Measurements from ENCODE around the gene COG5. TPM values are rescaled to one million over a fixed set of nuclear protein-coding genes. Genes with fewer than 3 reads are reported as not detected.

COG5 gene
- total and polyA plus RNA-seq, 2 of the 8 experiments (the other 6 are each of a cell fraction or from before 2014, with no cell fraction given) = 10.5 to 28.1 TPM

- Histone ChIP-seq H3K36me3 (ENCODE audit: control insufficient read depth in 2 of 4, insufficient read depth in 4 of 4, low read length in 3 of 4) (peaks cover 8 to 19% (median 18%) of the 10 kb centered on the region in 4 experiments; a peak in 7 of 8 replicates), H4K20me1 (replicated peaks in 1 of 2; ENCODE audit: control insufficient read depth in 1 of 2, insufficient read depth in 2 of 2, low read length in 2 of 2) (peaks cover 0 to 3% of the 10 kb centered on the region in 2 experiments), H3K4ac (replicated peaks; ENCODE audit: insufficient read length, low read depth, low read length) (no peak overlapping the region), H3K79me1 (ENCODE audit: low read depth, low read length) (no peaks in the 10 kb centered on the region; the same call in 1 of the 2 replicates), H3K56ac (replicated peaks; ENCODE audit: insufficient read length, low read depth, low read length) (no peak overlapping the region), H3K4me2 (ENCODE audit: insufficient read depth in 1 of 2, low read depth in 2 of 2, low read length in 2 of 2) (no peak overlapping the region), H4K8ac (ENCODE audit: extremely low read depth, insufficient read depth, low read length) (no peak overlapping the region), H3K4me1 (replicated peaks in 1 of 4; ENCODE audit: control insufficient read depth in 3 of 4, insufficient read depth in 4 of 4, low read length in 3 of 4) (no peaks in the 10 kb centered on the region), H3K9ac (replicated peaks in 1 of 4; ENCODE audit: extremely low read depth in 1 of 4, low read depth in 3 of 4, low read length in 3 of 4) (no peak overlapping the region), H3K27me3 (replicated peaks in 1 of 4; ENCODE audit: control insufficient read depth in 3 of 4, extremely low read depth in 1 of 4, insufficient read depth in 3 of 4, low read length in 3 of 4) (no peaks in the 10 kb centered on the region), H3K4me3 (ENCODE audit: extremely low read depth in 1 of 4, insufficient read depth in 2 of 4, low read depth in 3 of 4, low read length in 4 of 4) (no peak overlapping the region), H2AK5ac (ENCODE audit: low read depth, low read length) (no peak overlapping the region), H2AFZ (ENCODE audit: low read length) (no peak overlapping the region), H2BK12ac (ENCODE audit: low read depth, low read length) (no peak overlapping the region), H2BK5ac (ENCODE audit: low read depth, low read length) (no peak overlapping the region), H3K14ac (ENCODE audit: insufficient read length) (no peak overlapping the region), H3K79me2 (ENCODE audit: control insufficient read depth in 1 of 2, insufficient read depth in 2 of 2, low read length in 2 of 2) (peaks cover 0 to 30% of the 10 kb centered on the region in 2 experiments; a peak in 2 of 4 replicates), H3K27ac (ENCODE audit: low read depth, low read length) (no peak overlapping the region), H4K91ac (replicated peaks; ENCODE audit: insufficient read length, low read length) (no peak overlapping the region), H3K23ac (ENCODE audit: insufficient read length) (no peak overlapping the region), H3K9me3 (ENCODE audit: insufficient read depth in 2 of 2, low read depth in 1 of 2, low read length in 1 of 2) (no peaks in the 10 kb centered on the region), H3K23me2 (ENCODE audit: low read depth, low read length) (no peaks in the 10 kb centered on the region), H2BK120ac (replicated peaks; ENCODE audit: low read depth, low read length) (no peak overlapping the region), H3K18ac (ENCODE audit: extremely low read depth, low read length) (no peak overlapping the region), H2BK15ac (ENCODE audit: low read length) (no peak overlapping the region), H2BK20ac (ENCODE audit: low read length) (no peak overlapping the region), H4K5ac (ENCODE audit: insufficient read length, low read depth, low read length) (no peak overlapping the region)
- ChIA-PET CTCF (ENCODE audit: partially characterized antibody) (interaction anchor here (0.7 to 2.3 kb wide), 6 partner anchors 9 to 34 kb away, joined by 3 to 10 read pairs (median 4); no protein-coding TSS in a partner anchor), POLR2A (ENCODE audit: partially characterized antibody) (interaction anchor here (3.5 kb wide), 1 partner anchor 12 kb away, joined by 12 read pairs; the partner anchor contains the start of gene HBP1)
- FAIRE-seq = no peak
- TF ChIP-seq, protein P1, sequence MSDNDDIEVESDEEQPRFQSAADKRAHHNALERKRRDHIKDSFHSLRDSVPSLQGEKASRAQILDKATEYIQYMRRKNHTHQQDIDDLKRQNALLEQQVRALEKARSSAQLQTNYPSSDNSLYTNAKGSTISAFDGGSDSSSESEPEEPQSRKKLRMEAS (IDR thresholded peaks at IDR 0.05) = no peak
- WGBS, 2 experiments (ENCODE audit: extremely low coverage in 1 of 2, insufficient coverage in 1 of 2, insufficient read length in 1 of 2, insufficient replicate concordance in 2 of 2, low coverage in 1 of 2, low lambda C conversion rate in 2 of 2, missing lambda C conversion rate in 1 of 2) = 86% methylated on average over 1 of the region's 1 CpG; no CpG with 5 or more reads in 1 of the 2 experiments
- no peak for DNase-seq (ENCODE audit: low read depth in 1 of 2, low spot score in 2 of 2)
These were observed 383.3 kb downstream of the COG5 start for GRCh38 chr7:107180378-107180777.
